ENCODE results near the gene GRK5. TPM values are rescaled to one million over a fixed set of nuclear protein-coding genes. Genes with fewer than 3 reads are reported as not detected.

GRK5 gene
- total RNA-seq, 1 donor from 2014 or later = 43.2 TPM

GRCh38 chr10:119409906-119410305 is 202.5 kb downstream of the GRK5 start:
- H3K27ac Mint-ChIP-seq (ENCODE audit: unreplicated experiment) = peak overlapping the region; percentile 31
- H3K36me3 Mint-ChIP-seq (ENCODE audit: unreplicated experiment) = peaks cover 14% of the 10 kb centered on the region
- no peak overlapping the region for H3K4me3 Mint-ChIP-seq (ENCODE audit: unreplicated experiment)
- TF ChIP-seq CTCF (IDR thresholded peaks at IDR 0.05) = no peak
- peaks cover 54% of the 10 kb centered on the region for H3K4me1 Mint-ChIP-seq (ENCODE audit: unreplicated experiment)
- H3K27me3 Mint-ChIP-seq (ENCODE audit: unreplicated experiment) = no peaks in the 10 kb centered on the region
- DNase-seq (ENCODE audit: extremely low spot score, unreplicated experiment) = no peak
- no peaks in the 10 kb centered on the region for H3K9me3 Mint-ChIP-seq (ENCODE audit: unreplicated experiment)

GRCh38 chr10:119410361-119411116 is 203.2 kb downstream of the GRK5 start:
- H3K27me3 Mint-ChIP-seq (ENCODE audit: unreplicated experiment) = no peaks in the 10 kb centered on the region
- H3K4me3 Mint-ChIP-seq (ENCODE audit: unreplicated experiment) = no peak overlapping the region
- no peak for TF ChIP-seq CTCF (IDR thresholded peaks at IDR 0.05)
- DNase-seq (ENCODE audit: extremely low spot score, unreplicated experiment) = no peak
- peaks cover 60% of the 10 kb centered on the region for H3K4me1 Mint-ChIP-seq (ENCODE audit: unreplicated experiment)
- peaks cover 14% of the 10 kb centered on the region for H3K36me3 Mint-ChIP-seq (ENCODE audit: unreplicated experiment)
- H3K27ac Mint-ChIP-seq (ENCODE audit: unreplicated experiment) = no peak overlapping the region
- H3K9me3 Mint-ChIP-seq (ENCODE audit: unreplicated experiment) = no peaks in the 10 kb centered on the region

- Mint-ChIP-seq H3K4me3 (ENCODE audit: unreplicated experiment) (no peak overlapping the region), H3K4me1 (ENCODE audit: unreplicated experiment) (peaks cover 61% of the 10 kb centered on the region), H3K36me3 (ENCODE audit: unreplicated experiment) (peaks cover 14% of the 10 kb centered on the region), H3K27ac (ENCODE audit: unreplicated experiment) (peak overlapping the region; percentile 76), H3K27me3 (ENCODE audit: unreplicated experiment) (no peaks in the 10 kb centered on the region), H3K9me3 (ENCODE audit: unreplicated experiment) (no peaks in the 10 kb centered on the region)
- no peak for DNase-seq (ENCODE audit: extremely low spot score, unreplicated experiment)
- TF ChIP-seq CTCF (IDR thresholded peaks at IDR 0.05) = no peak
Measured at GRCh38 chr10:119412244-119413092, 205.1 kb downstream of the GRK5 start.

GRCh38 chr10:119413093-119413453 is 205.7 kb downstream of the GRK5 start:
- H3K9me3 Mint-ChIP-seq (ENCODE audit: unreplicated experiment) = no peaks in the 10 kb centered on the region
- peaks cover 14% of the 10 kb centered on the region for H3K36me3 Mint-ChIP-seq (ENCODE audit: unreplicated experiment)
- no peaks in the 10 kb centered on the region for H3K27me3 Mint-ChIP-seq (ENCODE audit: unreplicated experiment)
- H3K4me3 Mint-ChIP-seq (ENCODE audit: unreplicated experiment) = no peak overlapping the region
- peaks cover 61% of the 10 kb centered on the region for H3K4me1 Mint-ChIP-seq (ENCODE audit: unreplicated experiment)
- H3K27ac Mint-ChIP-seq (ENCODE audit: unreplicated experiment) = peak overlapping the region; percentile 76
- TF ChIP-seq CTCF (IDR thresholded peaks at IDR 0.05) = no peak
- no peak for DNase-seq (ENCODE audit: extremely low spot score, unreplicated experiment)

- DNase-seq (ENCODE audit: extremely low spot score, unreplicated experiment) = no peak
- Mint-ChIP-seq H3K36me3 (ENCODE audit: unreplicated experiment) (peaks cover 13% of the 10 kb centered on the region), H3K4me3 (ENCODE audit: unreplicated experiment) (no peak overlapping the region)
Measured at GRCh38 chr10:119413471-119414080, 206.2 kb downstream of the GRK5 start.

More at GRCh38 chr10:119413471-119414080, 206.2 kb downstream of the GRK5 start:
- no peak for TF ChIP-seq CTCF (IDR thresholded peaks at IDR 0.05)
- Mint-ChIP-seq H3K27ac (ENCODE audit: unreplicated experiment) (peak overlapping the region; percentile 76), H3K9me3 (ENCODE audit: unreplicated experiment) (no peaks in the 10 kb centered on the region), H3K4me1 (ENCODE audit: unreplicated experiment) (peaks cover 60% of the 10 kb centered on the region), H3K27me3 (ENCODE audit: unreplicated experiment) (no peaks in the 10 kb centered on the region)
